Fibroblast of pulmonary artery (primary cell): ENCODE data around the gene SYNGR1.

ENCODE experiments used
- DNase-seq: peaks from one replicate; pipeline ENCODE4 v3.0.0-alpha.2; 2010; ENCODE audit warnings: low read depth
- H3K4me3 ChIP-seq: replicated peaks from 2 replicates; pipeline ENCODE4 v1.5.1; 2011; ENCODE audit warnings: low read depth, mild to moderate bottlenecking, control low read depth, low read length, moderate library complexity
- TF ChIP-seq, protein P1 (sequence below): IDR thresholded peaks from 2 replicates; pipeline ENCODE4 v1.5.1; 2011; ENCODE audit warnings: mild to moderate bottlenecking, control low read depth, low read length, inconsistent platforms; ENCODE audit errors: missing control alignments

SYNGR1 gene

GRCh38 chr22:39418696-39419095 lies 68.9 kb downstream of the SYNGR1 start:
- H3K4me3 ChIP-seq: no peak overlapping the region
- TF ChIP-seq, protein P1, sequence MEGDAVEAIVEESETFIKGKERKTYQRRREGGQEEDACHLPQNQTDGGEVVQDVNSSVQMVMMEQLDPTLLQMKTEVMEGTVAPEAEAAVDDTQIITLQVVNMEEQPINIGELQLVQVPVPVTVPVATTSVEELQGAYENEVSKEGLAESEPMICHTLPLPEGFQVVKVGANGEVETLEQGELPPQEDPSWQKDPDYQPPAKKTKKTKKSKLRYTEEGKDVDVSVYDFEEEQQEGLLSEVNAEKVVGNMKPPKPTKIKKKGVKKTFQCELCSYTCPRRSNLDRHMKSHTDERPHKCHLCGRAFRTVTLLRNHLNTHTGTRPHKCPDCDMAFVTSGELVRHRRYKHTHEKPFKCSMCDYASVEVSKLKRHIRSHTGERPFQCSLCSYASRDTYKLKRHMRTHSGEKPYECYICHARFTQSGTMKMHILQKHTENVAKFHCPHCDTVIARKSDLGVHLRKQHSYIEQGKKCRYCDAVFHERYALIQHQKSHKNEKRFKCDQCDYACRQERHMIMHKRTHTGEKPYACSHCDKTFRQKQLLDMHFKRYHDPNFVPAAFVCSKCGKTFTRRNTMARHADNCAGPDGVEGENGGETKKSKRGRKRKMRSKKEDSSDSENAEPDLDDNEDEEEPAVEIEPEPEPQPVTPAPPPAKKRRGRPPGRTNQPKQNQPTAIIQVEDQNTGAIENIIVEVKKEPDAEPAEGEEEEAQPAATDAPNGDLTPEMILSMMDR: no peak
- DNase-seq: no peak

DNA sequence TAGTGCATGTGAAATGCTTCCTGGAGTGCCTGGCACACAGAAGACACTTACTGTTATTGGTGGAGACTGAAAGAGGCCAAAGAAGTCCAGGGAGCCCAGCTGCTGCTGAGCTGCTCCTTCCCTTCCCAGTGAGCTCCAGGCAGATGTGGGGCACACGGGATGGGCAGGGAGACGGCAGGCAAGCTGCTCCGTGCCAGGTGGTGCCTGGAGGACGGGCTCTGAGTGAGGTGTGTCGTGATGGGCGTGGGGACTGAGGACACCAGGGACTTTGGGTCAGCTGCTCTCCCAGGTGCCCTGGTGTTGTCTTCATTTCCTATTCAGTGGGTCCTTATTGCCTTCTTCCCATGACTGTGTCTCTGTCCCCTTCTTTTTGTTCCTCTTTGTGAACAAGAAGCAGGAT lies 69.3 kb downstream of the SYNGR1 start:
- TF ChIP-seq, protein P1: no peak
- DNase-seq: no peak
- H3K4me3 ChIP-seq: no peak overlapping the region

DNA sequence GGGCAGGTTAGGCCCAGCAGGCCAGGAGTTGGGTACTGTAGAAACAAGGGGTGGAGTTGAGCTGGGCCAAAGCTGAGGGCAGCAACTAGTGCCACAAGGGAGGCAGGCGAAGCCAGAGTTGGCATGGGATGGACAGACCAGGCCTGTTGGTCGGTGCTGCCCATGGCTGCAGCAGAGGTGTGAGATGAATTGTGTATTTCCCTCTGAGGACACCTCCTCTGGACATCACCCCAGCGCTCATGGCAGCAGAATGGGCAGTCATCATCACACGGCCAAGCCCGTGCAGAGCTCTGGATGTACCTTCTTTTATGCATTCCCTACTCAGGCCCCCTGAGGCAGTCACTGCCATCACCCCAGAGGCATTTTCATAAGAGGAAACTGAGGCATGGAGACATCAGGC lies 70.1 kb downstream of the SYNGR1 start:
- DNase-seq: no peak
- TF ChIP-seq, protein P1: no peak

DNA sequence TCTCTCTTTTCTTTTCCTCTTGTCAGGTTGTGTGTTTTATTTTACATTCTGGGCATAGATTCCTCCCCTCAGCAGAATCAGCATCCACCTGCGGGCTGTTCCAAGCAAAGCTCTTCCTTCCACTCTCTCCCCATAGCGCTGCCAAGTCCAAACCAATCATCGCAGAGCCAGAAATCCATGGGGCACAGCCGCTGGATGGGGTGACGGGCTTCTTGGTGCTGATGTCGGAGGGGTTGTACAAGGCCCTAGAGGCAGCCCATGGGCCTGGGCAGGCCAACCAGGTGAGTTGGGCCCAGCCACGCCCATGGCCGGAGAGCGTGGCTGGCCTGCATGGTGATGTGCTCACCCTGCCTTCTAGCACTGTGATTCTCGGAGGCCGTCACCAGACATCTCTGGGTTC lies 71.9 kb downstream of the SYNGR1 start:
- TF ChIP-seq, protein P1: no peak
- DNase-seq: no peak
- no peak overlapping the region for H3K4me3 ChIP-seq

More for the DNA sequence above, 70.1 kb downstream of the SYNGR1 start:
- no peak overlapping the region for H3K4me3 ChIP-seq

DNA sequence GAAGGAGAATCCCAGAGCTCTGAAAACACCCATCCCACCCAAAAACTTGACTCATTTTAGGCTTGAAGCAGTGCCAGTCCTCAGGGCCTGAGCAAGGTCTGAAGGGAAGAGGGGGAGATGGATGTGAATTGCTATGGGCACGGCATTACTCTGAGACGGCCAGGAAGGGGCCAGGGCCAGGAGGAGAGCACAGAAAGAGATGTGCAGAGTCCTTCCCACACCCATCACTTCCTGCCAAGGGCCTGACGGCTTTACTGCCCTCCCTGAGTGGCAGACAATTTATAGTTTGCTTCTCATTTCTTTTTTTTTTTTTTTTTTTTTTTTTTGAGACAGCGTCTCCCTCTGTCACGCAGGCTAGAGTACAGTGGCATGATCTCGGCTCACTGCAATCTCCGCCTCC lies 72.3 kb downstream of the SYNGR1 start:
- no peak overlapping the region for H3K4me3 ChIP-seq
- no peak for DNase-seq
- TF ChIP-seq, protein P1: no peak

GRCh38 chr22:39422721-39423120 lies 72.9 kb downstream of the SYNGR1 start:
- no peak overlapping the region for H3K4me3 ChIP-seq
- TF ChIP-seq, protein P1: no peak
- no peak for DNase-seq

DNA sequence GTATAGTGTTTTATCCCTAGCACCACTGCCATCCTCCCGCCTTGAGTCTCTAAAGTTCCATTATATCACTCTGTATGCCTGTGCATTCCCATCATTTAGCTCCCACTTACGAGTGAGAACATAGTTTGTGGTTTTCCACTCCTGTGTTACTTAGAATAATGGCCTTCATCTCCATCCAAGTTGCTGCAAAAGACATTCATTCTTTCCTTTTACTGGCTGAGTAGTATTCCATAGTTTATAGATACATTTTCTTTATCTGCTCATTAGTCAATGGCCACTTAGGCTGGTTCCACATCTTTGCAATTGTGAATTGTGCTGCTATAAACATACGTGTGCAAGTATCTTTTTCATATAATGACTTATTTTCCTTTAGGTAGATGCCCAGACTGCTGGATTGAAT lies 74.2 kb downstream of the SYNGR1 start:
- DNase-seq: no peak
- TF ChIP-seq, protein P1: no peak
- no peak overlapping the region for H3K4me3 ChIP-seq
